Endothelial cell (in vitro differentiated cells): ENCODE results near the gene GLS. TPM values are rescaled to one million over a fixed set of nuclear protein-coding genes. Genes with fewer than 3 reads are reported as not detected.

Experiments used
- DNase-seq: peaks from one replicate; pipeline ENCODE4 v3.0.0; 2021; ENCODE audit warnings: low spot score
- H3K27ac Mint-ChIP-seq: one replicate; pipeline ENCODE4 v1.8.0; 2021; ENCODE audit warnings: mixed read lengths, inconsistent platforms; ENCODE audit not compliant: unreplicated experiment
- H3K27me3 Mint-ChIP-seq: one replicate; pipeline ENCODE4 v1.8.0; 2021; ENCODE audit warnings: mild to moderate bottlenecking, moderate library complexity, mixed read lengths, inconsistent platforms; ENCODE audit not compliant: unreplicated experiment
- H3K36me3 Mint-ChIP-seq: one replicate; pipeline ENCODE4 v1.8.0; 2021; ENCODE audit warnings: mild to moderate bottlenecking, low read depth, mixed read lengths, inconsistent platforms; ENCODE audit not compliant: unreplicated experiment
- H3K4me1 Mint-ChIP-seq: one replicate; pipeline ENCODE4 v1.8.0; 2021; ENCODE audit warnings: mild to moderate bottlenecking, mixed read lengths, inconsistent platforms; ENCODE audit not compliant: unreplicated experiment
- H3K4me3 Mint-ChIP-seq: one replicate; pipeline ENCODE4 v1.8.0; 2021; ENCODE audit warnings: mild to moderate bottlenecking, mixed read lengths, inconsistent platforms; ENCODE audit not compliant: unreplicated experiment
- H3K9me3 Mint-ChIP-seq: one replicate; pipeline ENCODE4 v1.8.0; 2021; ENCODE audit warnings: mixed read lengths, inconsistent platforms; ENCODE audit not compliant: unreplicated experiment
- total RNA-seq: library from RNA; stranded (reverse); fragmentation: NEBNext Ultra II Directional; extraction: Animal tissue kit (Norgen Biotek cat#: 25700); gene quantifications from one replicate; pipeline ENCODE4 v1.2.1, GENCODE V29; 2021; ENCODE audit not compliant: unreplicated experiment
- TF ChIP-seq, protein P1 (sequence below): fragments of 200-600 bp; sonication (generic); IDR thresholded peaks from one replicate; pipeline ENCODE4 v1.5.0; 2021; ENCODE audit warnings: antibody characterized with exemption; ENCODE audit not compliant: unreplicated experiment

GLS gene
- total RNA-seq, 1 donor from 2014 or later, result 130 TPM

GRCh38 chr2:190855245-190855644 is 25.4 kb upstream of the GLS start:
- no peak for DNase-seq
- peaks cover 5% of the 10 kb centered on the region for H3K4me1 Mint-ChIP-seq
- H3K9me3 Mint-ChIP-seq, result no peaks in the 10 kb centered on the region
- H3K27ac Mint-ChIP-seq, result no peak overlapping the region
- no peak overlapping the region for H3K4me3 Mint-ChIP-seq
- H3K36me3 Mint-ChIP-seq, result no peaks in the 10 kb centered on the region
- TF ChIP-seq, protein P1, sequence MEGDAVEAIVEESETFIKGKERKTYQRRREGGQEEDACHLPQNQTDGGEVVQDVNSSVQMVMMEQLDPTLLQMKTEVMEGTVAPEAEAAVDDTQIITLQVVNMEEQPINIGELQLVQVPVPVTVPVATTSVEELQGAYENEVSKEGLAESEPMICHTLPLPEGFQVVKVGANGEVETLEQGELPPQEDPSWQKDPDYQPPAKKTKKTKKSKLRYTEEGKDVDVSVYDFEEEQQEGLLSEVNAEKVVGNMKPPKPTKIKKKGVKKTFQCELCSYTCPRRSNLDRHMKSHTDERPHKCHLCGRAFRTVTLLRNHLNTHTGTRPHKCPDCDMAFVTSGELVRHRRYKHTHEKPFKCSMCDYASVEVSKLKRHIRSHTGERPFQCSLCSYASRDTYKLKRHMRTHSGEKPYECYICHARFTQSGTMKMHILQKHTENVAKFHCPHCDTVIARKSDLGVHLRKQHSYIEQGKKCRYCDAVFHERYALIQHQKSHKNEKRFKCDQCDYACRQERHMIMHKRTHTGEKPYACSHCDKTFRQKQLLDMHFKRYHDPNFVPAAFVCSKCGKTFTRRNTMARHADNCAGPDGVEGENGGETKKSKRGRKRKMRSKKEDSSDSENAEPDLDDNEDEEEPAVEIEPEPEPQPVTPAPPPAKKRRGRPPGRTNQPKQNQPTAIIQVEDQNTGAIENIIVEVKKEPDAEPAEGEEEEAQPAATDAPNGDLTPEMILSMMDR, result no peak
- H3K27me3 Mint-ChIP-seq, result no peaks in the 10 kb centered on the region

GRCh38 chr2:190856985-190857384 is 23.6 kb upstream of the GLS start:
- Mint-ChIP-seq H3K27ac (no peak overlapping the region), H3K4me3 (no peak overlapping the region), H3K27me3 (no peaks in the 10 kb centered on the region), H3K4me1 (peaks cover 13% of the 10 kb centered on the region), H3K9me3 (no peaks in the 10 kb centered on the region), H3K36me3 (no peaks in the 10 kb centered on the region)
- TF ChIP-seq, protein P1, result no peak
- DNase-seq, result no peak

GRCh38 chr2:190858817-190859216 is 21.8 kb upstream of the GLS start:
- Mint-ChIP-seq H3K4me1 (peaks cover 13% of the 10 kb centered on the region), H3K9me3 (no peaks in the 10 kb centered on the region), H3K27me3 (no peaks in the 10 kb centered on the region), H3K36me3 (no peaks in the 10 kb centered on the region), H3K27ac (no peak overlapping the region), H3K4me3 (no peak overlapping the region)
- DNase-seq, result no peak
- TF ChIP-seq, protein P1, result no peak

GRCh38 chr2:190859347-190860297 is 21.0 kb upstream of the GLS start:
- no peak for DNase-seq
- Mint-ChIP-seq H3K9me3 (no peaks in the 10 kb centered on the region), H3K4me3 (no peak overlapping the region), H3K27ac (peak overlapping the region; percentile 2), H3K4me1 (peaks cover 13% of the 10 kb centered on the region), H3K27me3 (no peaks in the 10 kb centered on the region), H3K36me3 (no peaks in the 10 kb centered on the region)
- TF ChIP-seq, protein P1, result no peak
